Stimulated activated naive CD8-positive, alpha-beta T cell treated with anti-CD3 and anti-CD28 coated beads, Interleukin-15, Interleukin-2, amounts not matched to agents 100 ng/mL and 50 ng/mL, for 24 hours (primary cell): ENCODE results near the gene STT3B.

Experiments used
- H3K27ac Mint-ChIP-seq: one replicate; pipeline ENCODE4 v1.8.0; 2021; ENCODE audit warnings: mild to moderate bottlenecking, mixed read lengths
- H3K27me3 Mint-ChIP-seq: one replicate; pipeline ENCODE4 v1.8.0; 2021; ENCODE audit warnings: mixed read lengths
- H3K36me3 Mint-ChIP-seq: one replicate; pipeline ENCODE4 v1.8.0; 2021; ENCODE audit warnings: low read depth, mixed read lengths
- H3K4me1 Mint-ChIP-seq: one replicate; pipeline ENCODE4 v1.8.0; 2021; ENCODE audit warnings: low read depth, mixed read lengths
- H3K4me3 Mint-ChIP-seq: one replicate; pipeline ENCODE4 v1.8.0; 2021; ENCODE audit warnings: mild to moderate bottlenecking, mixed read lengths
- H3K9me3 Mint-ChIP-seq: one replicate; pipeline ENCODE4 v1.8.0; 2021; ENCODE audit warnings: mixed read lengths

STT3B gene

DNA sequence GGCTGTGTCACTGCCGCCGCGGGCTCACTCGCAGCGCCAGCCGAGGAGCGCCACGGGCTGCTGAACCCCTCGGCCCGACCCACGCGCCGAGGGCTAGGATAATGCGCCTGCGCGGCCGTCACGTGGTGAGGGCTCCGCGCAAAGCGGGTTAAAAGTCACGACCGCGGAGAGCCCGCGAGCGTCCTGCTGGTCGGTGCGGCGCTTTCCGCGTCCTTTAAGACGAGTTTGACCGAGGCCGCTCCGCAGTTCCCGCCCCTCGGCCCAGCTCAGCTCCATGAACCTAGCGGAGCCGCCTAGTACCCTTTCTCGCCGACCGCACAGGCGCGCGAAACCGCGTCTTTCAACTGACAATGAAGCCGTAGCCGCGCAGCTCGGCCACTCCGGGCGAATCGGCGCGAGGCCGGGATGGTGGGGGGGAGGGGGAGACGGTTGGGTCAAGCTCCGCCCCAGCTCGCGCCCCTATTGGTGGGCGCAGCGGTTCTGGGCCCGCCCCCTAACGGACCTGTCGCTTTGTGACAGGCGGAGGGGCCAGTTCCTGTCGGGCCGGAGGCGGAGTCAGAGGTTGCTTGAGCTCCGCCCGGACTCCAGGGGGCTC, 636 bp upstream of the STT3B start:
- Mint-ChIP-seq H3K36me3 (peaks cover 8% of the 10 kb centered on the region), H3K9me3 (no peaks in the 10 kb centered on the region), H3K27me3 (no peaks in the 10 kb centered on the region), H3K27ac (peak overlapping the region; percentile 97), H3K4me3 (peak overlapping the region; percentile 95), H3K4me1 (peaks cover 29% of the 10 kb centered on the region)

- H3K4me1 Mint-ChIP-seq: peaks cover 42% of the 10 kb centered on the region
- peak overlapping the region; percentile 95 for H3K4me3 Mint-ChIP-seq
- H3K9me3 Mint-ChIP-seq: no peaks in the 10 kb centered on the region
- no peaks in the 10 kb centered on the region for H3K27me3 Mint-ChIP-seq
- H3K36me3 Mint-ChIP-seq: peaks cover 14% of the 10 kb centered on the region
- H3K27ac Mint-ChIP-seq: peak overlapping the region; percentile 90
Measured at GRCh38 chr3:31533169-31534064, 692 bp downstream of the STT3B start.

DNA sequence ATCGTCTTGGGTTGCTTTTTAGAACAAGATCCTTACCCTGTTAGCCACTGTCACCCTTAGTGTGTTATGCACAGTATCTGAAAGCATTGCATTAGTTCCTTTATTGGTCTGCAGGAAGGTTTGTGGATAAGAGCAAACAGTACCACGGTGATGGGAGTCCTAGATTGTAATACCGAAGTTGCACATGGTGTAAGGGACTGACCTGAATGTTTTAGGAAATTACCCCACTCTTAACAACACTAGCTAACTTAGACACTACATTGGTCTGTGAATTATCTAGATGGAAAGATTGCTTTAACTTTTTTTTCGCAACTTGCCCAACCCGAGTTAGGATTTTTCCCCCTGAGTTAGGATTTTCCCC, 1.3 kb downstream of the STT3B start:
- no peaks in the 10 kb centered on the region for H3K9me3 Mint-ChIP-seq
- no peaks in the 10 kb centered on the region for H3K27me3 Mint-ChIP-seq
- H3K36me3 Mint-ChIP-seq: peaks cover 14% of the 10 kb centered on the region
- H3K27ac Mint-ChIP-seq: peak overlapping the region; percentile 90
- peaks cover 48% of the 10 kb centered on the region for H3K4me1 Mint-ChIP-seq
- H3K4me3 Mint-ChIP-seq: peak overlapping the region; percentile 95

DNA sequence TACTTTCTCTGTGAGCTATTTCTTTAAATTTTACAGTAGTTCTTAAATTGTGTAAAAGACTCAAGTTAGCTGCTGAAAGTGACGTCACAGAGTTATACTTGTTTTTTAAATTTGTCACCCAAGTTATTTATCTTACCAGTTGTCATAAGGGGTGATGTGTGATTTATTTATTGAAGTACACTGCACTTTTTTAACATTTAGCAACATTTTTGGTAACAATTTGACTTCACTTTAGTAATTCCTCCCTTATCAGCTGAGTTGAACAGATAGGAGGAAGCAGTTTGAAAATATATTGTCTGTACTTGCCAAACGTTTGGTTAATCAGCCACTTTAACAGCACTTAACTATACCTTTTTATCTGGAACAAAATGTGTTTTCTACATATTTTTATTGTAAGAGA, 3.8 kb downstream of the STT3B start:
- Mint-ChIP-seq H3K27me3 (no peaks in the 10 kb centered on the region), H3K9me3 (no peaks in the 10 kb centered on the region), H3K27ac (peak overlapping the region; percentile 66)

DNA sequence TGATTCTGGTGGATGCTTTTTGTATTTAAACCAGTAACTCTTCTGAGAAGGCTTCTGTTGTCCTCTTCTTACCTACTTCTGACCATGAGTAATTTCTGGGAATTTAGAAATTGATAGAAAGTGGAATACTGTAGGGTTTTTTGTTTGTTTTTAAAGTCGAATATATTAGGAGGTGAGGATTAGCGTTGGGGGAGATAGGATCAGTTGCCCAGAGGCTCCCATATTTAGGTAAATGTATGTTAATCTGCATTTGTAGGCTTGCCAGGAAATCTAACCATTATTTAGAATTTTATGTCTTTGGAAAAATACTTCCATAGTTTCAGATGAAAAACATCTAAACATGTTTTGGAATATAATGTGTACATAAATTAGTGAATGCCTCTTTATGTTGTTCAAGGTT, 6.1 kb downstream of the STT3B start:
- Mint-ChIP-seq H3K27me3 (no peaks in the 10 kb centered on the region), H3K36me3 (peaks cover 25% of the 10 kb centered on the region), H3K9me3 (no peaks in the 10 kb centered on the region), H3K4me3 (peak overlapping the region; percentile 8), H3K4me1 (peaks cover 90% of the 10 kb centered on the region), H3K27ac (no peak overlapping the region)

More for the DNA sequence above, 3.8 kb downstream of the STT3B start:
- Mint-ChIP-seq H3K36me3 (peaks cover 14% of the 10 kb centered on the region), H3K4me3 (peak overlapping the region; percentile 95), H3K4me1 (peaks cover 70% of the 10 kb centered on the region)

- Mint-ChIP-seq H3K27me3 (no peaks in the 10 kb centered on the region), H3K4me1 (peaks cover 92% of the 10 kb centered on the region), H3K9me3 (no peaks in the 10 kb centered on the region), H3K36me3 (peaks cover 25% of the 10 kb centered on the region), H3K4me3 (peak overlapping the region; percentile 5), H3K27ac (no peak overlapping the region)
Measured at GRCh38 chr3:31539275-31539674, 6.5 kb downstream of the STT3B start.

DNA sequence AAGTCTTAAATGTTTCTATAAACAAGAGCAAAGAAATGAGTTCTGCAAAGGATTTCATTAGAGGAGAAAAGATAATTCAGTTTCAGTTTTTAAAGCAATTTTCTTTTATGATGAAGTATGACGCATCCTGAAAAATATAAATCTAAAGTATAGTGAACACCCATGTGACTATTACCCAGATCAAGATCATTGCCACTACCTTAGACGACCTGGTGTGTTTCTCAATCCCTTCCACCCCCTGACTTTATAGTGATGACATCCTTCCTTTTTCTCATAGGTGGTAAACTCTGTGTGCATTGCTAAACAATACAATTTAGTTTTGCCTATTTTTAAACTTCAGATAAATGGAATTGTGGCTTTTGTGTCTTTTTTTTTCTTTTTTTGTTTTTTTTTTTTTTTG, 8.4 kb downstream of the STT3B start:
- Mint-ChIP-seq H3K36me3 (peaks cover 21% of the 10 kb centered on the region), H3K27ac (peak overlapping the region; percentile 40), H3K4me3 (no peak overlapping the region), H3K4me1 (peaks cover 97% of the 10 kb centered on the region), H3K9me3 (no peaks in the 10 kb centered on the region), H3K27me3 (no peaks in the 10 kb centered on the region)

DNA sequence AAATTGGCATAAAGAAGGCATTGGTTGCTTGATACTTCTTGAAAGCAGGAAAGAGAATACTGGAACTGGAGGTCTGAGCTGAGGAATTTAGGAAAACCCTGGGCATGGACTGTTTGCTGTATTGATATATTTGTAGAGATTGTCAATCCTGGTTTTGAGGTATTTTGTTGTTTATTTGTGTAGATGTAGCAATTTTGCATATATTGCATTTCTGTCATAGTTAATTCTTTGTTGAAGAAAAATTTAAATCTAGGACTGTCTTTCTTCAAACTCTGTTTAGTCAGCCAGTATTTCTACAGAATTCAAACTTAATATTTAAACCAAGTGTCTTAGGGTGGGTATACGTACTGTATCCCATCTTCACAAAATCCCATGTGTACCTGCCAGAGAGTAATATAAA, 9.5 kb downstream of the STT3B start:
- Mint-ChIP-seq H3K9me3 (no peaks in the 10 kb centered on the region), H3K27me3 (no peaks in the 10 kb centered on the region), H3K4me1 (peaks cover 97% of the 10 kb centered on the region), H3K27ac (no peak overlapping the region), H3K36me3 (peaks cover 17% of the 10 kb centered on the region), H3K4me3 (no peak overlapping the region)

DNA sequence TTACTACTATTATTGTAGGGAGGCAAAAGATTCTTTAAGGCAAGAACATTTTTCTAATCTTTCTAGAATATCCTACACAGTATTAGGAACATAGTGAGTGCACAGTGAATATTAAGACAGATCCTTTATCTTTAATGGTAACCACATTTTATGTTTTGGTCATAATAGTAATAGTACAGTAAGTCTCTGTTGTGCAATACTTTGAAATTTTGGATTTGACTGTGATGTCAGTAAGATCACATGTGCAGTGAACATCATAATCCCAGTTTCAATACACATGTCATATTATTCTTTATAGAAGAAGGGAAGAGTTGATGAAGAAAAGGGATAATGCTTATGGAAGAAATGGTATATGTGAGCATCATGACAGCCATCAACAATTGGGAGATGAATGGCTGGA, 10.7 kb downstream of the STT3B start:
- Mint-ChIP-seq H3K27ac (no peak overlapping the region), H3K4me3 (no peak overlapping the region), H3K9me3 (no peaks in the 10 kb centered on the region)

GRCh38 chr3:31544634-31545033, 11.9 kb downstream of the STT3B start:
- Mint-ChIP-seq H3K4me3 (no peak overlapping the region), H3K9me3 (no peaks in the 10 kb centered on the region), H3K4me1 (peaks cover 93% of the 10 kb centered on the region), H3K36me3 (peaks cover 10% of the 10 kb centered on the region), H3K27me3 (no peaks in the 10 kb centered on the region), H3K27ac (no peak overlapping the region)

More for the DNA sequence above, 10.7 kb downstream of the STT3B start:
- H3K36me3 Mint-ChIP-seq: peaks cover 10% of the 10 kb centered on the region
- peaks cover 97% of the 10 kb centered on the region for H3K4me1 Mint-ChIP-seq
- H3K27me3 Mint-ChIP-seq: no peaks in the 10 kb centered on the region

DNA sequence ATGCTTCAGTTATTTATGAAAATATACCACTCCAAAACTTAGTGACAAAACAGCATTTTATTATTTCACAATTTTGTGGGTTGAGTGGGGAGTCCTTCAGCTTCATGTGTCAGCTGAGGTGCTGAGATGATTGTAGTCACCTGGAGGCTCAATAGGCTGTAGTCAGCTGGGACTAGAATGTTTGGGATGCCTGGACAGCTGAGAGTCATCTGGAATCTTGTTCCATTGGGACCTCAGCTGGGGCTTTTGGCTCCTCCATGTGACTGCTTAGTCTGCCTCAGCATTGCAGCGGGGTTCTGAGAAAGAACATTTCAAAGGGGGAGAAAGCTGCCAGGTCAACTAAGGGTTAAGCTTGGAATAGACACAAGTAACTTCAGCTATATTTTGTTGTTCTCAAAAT, 13.4 kb downstream of the STT3B start:
- peaks cover 93% of the 10 kb centered on the region for H3K4me1 Mint-ChIP-seq
- peaks cover 10% of the 10 kb centered on the region for H3K36me3 Mint-ChIP-seq
- H3K27me3 Mint-ChIP-seq: no peaks in the 10 kb centered on the region
- H3K27ac Mint-ChIP-seq: no peak overlapping the region
- H3K9me3 Mint-ChIP-seq: no peaks in the 10 kb centered on the region
- no peak overlapping the region for H3K4me3 Mint-ChIP-seq

GRCh38 chr3:31546725-31547124, 14.0 kb downstream of the STT3B start:
- H3K4me1 Mint-ChIP-seq: peaks cover 94% of the 10 kb centered on the region
- peaks cover 10% of the 10 kb centered on the region for H3K36me3 Mint-ChIP-seq
- no peaks in the 10 kb centered on the region for H3K27me3 Mint-ChIP-seq
- no peak overlapping the region for H3K4me3 Mint-ChIP-seq
- H3K9me3 Mint-ChIP-seq: no peaks in the 10 kb centered on the region
- H3K27ac Mint-ChIP-seq: no peak overlapping the region

DNA sequence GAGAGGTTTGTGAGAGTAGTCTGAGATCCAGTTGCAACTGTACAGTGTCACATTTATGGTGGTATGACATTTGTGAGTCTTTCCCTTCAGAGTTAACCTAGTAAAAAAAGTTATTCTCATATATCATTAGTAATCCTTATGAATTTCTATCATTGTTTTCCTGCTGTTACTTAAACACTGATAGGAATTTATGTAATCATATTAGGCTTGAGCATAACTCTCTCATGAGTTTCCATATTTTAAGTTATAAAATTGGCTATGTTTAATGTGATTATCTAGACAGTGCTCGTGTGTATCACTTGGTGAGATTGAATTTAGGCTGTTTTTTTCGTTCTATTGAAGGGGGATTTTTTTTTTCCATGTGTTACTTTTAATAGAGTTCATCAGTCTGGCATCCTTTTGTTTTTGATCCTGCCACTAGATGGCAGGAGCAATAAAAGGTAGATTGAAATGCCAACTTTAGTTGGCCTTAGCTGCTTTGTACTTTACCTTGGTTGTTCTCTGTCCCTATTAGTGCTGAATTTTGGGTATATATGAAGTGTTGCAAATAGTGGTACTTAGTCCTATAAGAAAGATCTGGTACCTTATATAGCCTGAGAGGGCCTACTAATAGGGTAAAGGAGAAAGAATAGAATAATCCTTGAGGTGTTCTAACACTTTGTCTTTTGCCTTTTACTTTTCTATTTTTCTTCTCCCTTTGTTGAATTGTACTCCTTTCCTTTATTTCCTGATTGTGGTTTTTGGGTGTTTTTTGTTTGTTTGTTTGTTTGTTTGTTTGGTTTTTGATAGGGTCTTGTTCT, 17.9 kb downstream of the STT3B start:
- Mint-ChIP-seq H3K4me3 (peak overlapping the region; percentile 37), H3K4me1 (peaks cover 90% of the 10 kb centered on the region), H3K27ac (peak overlapping the region; percentile 79), H3K9me3 (no peaks in the 10 kb centered on the region), H3K36me3 (peaks cover 18% of the 10 kb centered on the region), H3K27me3 (no peaks in the 10 kb centered on the region)

DNA sequence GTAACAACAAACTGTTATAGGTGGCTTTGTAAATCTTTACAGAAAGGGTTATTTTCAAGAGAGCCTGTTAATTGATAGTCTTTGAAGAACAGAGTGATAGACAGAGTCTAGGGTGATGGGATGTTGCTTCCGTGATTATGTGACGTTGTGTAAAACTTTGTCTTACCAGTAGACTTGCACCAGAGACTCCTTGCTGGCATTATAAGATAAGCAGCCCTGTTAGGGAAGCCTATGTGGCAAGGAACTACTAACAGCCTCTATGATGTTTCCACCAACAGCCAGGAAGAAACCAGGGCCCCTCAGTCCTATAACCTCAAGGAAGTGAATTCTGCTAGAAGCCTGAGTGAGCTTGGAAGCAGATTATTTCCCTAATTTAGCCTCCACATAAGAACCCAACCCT, 18.9 kb downstream of the STT3B start:
- no peak overlapping the region for H3K4me3 Mint-ChIP-seq
- peaks cover 27% of the 10 kb centered on the region for H3K36me3 Mint-ChIP-seq
- H3K4me1 Mint-ChIP-seq: peaks cover 90% of the 10 kb centered on the region
- peak overlapping the region; percentile 21 for H3K27ac Mint-ChIP-seq
- no peaks in the 10 kb centered on the region for H3K27me3 Mint-ChIP-seq
- H3K9me3 Mint-ChIP-seq: peaks cover 2% of the 10 kb centered on the region

DNA sequence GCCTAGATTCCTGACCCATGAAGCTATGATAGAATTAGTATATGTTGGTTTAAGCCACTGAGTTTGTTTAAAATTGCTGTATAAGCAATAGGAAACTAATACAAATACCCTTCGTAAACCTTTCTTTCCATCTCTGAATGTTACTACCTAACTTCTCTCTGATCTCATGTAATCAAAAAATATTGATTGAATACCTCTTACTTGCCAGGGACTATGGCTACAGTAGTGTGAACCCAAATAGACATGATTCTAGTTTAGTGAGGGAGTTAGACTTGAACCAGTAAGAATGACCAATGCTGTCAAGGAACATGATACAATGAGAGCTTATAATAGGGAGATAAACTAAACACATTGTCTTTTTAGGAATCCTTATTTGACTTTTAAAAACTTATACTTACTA, 19.4 kb downstream of the STT3B start:
- H3K9me3 Mint-ChIP-seq: peaks cover 6% of the 10 kb centered on the region
- H3K36me3 Mint-ChIP-seq: peaks cover 31% of the 10 kb centered on the region
- no peak overlapping the region for H3K4me3 Mint-ChIP-seq
- peaks cover 90% of the 10 kb centered on the region for H3K4me1 Mint-ChIP-seq
- H3K27me3 Mint-ChIP-seq: no peaks in the 10 kb centered on the region
- H3K27ac Mint-ChIP-seq: no peak overlapping the region
